GM18909 (cell line): ENCODE measurements around the gene DND1.
A peak's percentile ranks its signal among the peaks of the same experiment; 100 is the strongest.
"Not testable (repeated sequence)": the region's sequence is repeated elsewhere in the genome, so short reads cannot be mapped to it uniquely, and the experiment has no call there.

Experiments used
- ATAC-seq: cut with Tn5 transposase; IDR thresholded peaks from one replicate; pipeline ENCODE4 v1.9.1; 2021; ENCODE audit warnings: mild to moderate bottlenecking; ENCODE audit not compliant: unreplicated experiment, poor library complexity

DND1 gene

DNA sequence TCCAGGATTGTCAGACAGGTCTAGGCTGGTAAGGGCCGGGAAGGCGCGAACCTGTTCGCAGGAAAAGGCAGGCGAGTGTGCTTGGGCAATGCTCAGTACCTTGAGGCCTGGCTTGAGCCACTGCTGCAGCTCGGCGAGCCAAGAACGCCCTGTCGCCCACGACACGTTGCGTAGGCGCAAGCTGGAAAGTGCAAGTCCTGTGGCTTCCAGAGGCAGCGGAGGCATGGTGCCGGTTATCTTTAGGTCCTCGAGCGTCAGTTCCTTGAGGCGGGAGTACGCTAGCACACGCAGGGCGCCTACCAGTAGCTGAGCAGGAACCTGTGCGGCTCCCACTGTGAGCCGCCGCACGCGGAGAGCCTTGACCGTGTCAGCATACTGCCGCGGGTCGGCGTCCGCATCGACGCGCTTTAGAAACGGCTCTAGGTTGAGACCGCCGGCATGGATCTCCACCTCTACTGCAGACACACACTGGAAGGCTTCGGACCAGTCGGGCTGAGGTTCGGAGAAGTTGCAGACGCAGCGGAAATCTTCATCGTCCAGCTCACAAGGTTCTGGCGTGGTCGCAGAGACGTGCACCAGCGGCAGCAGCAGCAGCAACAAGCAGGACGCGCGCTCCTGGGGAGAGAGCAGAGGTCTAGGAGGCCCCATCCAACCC lies 40.9 kb downstream of the DND1 start:
- ATAC-seq, result peak; percentile 72

DNA sequence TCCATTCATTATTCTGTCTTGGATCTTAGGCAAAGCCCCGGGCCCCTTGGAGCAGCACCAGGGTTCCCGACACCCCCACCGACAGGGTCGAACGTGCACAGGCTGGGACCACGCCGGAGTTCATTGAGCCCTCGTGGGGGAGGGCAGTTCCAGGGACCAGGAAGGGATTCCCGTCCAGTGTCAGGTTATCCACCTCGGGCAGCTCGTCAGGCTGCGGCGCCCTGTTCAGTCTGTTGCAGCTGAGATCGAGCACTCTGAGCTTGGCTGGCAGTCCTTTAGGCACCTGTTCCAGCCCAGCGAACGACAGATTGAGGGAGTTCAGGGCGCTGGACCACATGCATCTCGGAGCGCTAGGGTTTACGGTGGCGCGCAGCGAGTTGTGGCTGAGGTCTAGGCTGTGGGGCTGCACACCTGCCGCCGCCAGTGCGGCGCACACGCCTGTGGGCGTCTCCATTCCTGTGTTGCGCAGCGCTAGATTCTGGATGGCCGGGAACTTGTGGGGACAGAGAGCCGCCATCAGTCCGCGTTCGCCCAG lies 41.5 kb downstream of the DND1 start:
- ATAC-seq, result peak; percentile 46

DNA sequence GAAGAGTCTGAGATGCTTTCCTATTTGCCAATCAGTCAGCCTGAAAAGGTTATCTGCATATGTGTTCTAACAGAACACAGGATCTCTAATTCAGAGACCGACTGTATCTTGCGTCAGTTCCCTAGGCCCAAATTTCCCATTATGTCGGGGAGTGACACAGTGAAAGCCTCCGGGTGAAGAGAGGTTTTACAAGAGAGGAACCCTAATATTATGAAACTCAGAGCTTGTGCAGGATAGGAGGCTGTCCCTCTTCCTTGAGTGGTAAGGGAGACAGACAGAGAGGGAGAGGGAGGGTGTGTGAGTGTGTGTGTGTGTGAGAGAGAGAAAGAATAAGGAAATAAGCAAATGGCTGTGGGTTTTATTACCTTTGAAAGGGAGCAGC lies 42.3 kb downstream of the DND1 start:
- no peak for ATAC-seq

DNA sequence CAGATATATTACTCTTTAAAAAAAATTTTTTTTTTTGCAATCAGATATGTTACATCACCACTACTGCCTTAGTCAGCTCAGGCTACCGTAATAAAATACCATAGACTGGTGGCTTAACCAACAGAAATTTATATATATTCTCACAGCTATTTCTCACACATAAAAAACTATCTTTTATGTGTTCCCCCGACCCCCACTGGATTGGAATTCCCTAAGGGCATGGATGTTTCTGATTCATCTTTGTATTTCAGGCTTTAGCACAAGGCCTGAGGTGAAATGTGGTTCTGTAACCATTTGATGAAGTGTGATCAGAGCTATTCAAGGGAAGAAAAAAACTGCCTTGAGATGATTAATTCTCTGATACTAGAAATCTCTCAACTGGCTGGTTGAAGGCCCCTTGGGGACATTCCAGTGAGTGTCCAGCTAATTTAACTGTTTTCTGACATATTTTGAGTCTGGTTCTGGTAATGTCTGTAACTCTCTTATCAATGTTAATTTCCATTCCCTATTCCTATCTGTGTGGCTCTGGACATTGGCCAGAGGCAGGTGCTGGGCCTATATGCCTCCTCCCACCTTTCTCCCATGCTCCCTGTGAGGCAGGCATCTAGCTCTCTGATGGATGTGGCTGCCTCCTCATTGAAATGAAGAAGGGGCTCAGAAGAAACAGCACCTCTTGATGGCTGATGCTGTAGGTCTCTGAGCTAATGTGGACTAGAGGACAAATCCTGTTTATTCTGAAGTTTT lies 42.9 kb downstream of the DND1 start:
- ATAC-seq, result no peak

DNA sequence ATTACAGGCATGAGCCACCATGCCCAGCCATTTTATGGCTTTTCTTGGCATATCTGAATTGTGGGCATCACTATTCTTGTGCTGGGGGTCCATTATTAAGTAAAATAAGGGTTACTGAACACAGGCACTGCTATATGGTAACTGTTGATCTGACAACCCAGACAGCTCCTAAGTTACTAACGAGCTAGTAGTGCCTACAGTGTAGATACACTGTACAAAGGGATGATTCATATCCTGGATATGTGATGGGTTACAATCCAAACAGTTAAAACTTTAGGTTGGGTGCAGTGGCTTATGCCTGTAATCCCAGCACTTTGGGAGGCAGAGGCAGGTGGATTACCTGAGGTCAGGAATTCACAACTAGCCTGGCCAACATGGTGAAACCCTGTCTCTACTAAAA lies 44.7 kb downstream of the DND1 start:
- no peak for ATAC-seq

DNA sequence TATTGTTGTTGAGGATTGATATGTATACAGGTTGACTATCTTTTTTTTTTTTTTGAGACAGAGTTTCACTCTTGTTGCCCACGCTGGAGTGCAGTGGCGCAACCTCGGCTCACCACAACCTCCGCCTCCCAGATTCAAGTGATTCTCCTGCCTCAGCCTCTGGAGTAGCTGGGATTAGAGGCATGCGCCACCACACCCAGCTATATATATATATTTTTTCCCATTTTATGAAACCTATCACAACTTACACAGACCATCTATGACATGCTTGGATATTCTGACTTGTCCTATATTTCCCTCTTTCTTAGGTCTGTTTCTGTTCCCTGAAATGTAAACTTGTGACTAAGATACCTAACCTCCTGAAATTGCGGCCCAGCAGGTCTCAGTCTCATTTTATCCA lies 45.4 kb downstream of the DND1 start:
- ATAC-seq, result no peak

DNA sequence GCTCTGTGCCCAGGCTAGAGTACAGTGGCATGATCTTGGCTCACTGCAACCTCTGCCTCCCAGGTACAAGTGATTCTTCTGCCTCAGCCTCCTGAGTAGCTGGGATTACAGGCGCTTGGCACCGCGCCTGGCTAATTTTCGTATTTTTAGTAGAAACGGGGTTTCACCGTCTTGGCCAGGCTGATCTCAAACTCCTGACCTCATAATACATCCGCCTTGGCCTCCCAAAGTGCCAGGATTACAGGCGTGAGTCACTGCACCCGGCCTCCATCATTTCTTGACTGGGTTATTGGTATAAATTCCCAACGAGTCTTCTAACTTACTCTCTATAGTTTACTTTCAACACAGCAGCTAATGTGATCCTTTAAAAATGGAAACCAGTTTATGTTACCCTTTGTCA lies 48.5 kb downstream of the DND1 start:
- ATAC-seq, result not testable (repeated sequence)

DNA sequence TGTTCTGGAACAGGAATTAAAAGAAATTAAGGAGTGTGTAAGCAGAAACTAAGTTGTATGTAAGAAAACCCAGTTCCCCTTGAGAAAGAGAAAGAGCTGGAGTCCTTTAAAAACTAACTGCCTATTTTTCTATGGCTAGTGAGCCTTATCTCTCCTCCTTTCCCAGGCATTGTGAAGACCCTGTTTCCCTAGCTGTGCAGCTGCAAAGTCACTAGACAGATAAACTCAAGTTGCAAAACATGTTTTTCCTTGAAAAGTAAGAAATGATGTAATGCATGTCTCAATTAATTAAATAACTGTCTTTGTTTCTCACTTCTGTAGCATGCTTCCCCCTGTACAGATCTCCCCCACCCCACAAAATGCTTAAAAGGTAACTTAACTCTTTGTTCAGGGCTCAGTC lies 50.3 kb downstream of the DND1 start:
- not testable (repeated sequence) for ATAC-seq

DNA sequence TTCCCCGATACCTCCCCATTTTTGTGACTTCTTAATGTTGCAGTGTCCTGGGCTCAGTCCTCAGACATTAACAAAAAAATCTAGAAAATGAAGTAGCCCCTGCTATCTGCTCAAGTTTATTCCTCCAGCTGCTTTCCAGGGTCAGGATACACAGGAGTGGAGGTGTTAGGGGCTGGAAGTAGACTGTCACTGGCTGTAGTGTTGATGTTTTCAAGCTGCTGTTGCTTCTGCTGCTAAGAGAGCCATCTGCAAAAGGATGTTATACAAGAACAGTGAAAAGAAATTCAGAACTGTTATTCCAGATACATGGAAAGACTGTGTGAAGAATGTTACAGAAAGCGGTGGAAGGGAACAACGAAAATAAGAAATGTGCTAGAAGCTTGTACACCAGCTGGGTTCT lies 51.1 kb downstream of the DND1 start:
- ATAC-seq, result no peak
